Osteoblast (primary cell): ENCODE data around the gene CARD8. TPM values are rescaled to one million over a fixed set of nuclear protein-coding genes. Genes with fewer than 3 reads are reported as not detected.

Experiments
- DNase-seq: peaks from one replicate; pipeline ENCODE4 v3.0.0; 2011; ENCODE audit warnings: low spot score, mixed read lengths; ENCODE audit not compliant: insufficient read length; ENCODE audit errors: missing footprints
- H2AFZ ChIP-seq: 2 replicates; pipeline ENCODE4 v1.6.0; 2011; ENCODE audit warnings: mild to moderate bottlenecking, low read length
- H3K27ac ChIP-seq: 2 replicates; pipeline ENCODE4 v1.5.1; 2011; ENCODE audit warnings: mild to moderate bottlenecking, low read depth, low read length, moderate library complexity
- H3K27me3 ChIP-seq: 2 replicates; pipeline ENCODE4 v1.6.0; 2012; ENCODE audit warnings: mild to moderate bottlenecking, control low read depth, inconsistent platforms, low read length, moderate library complexity; ENCODE audit not compliant: insufficient read depth
- H3K36me3 ChIP-seq: 2 replicates; pipeline ENCODE4 v1.5.1; 2011; ENCODE audit warnings: mild to moderate bottlenecking, low read length, control low read depth, moderate library complexity; ENCODE audit not compliant: insufficient read depth
- H3K4me1 ChIP-seq: 2 replicates; pipeline ENCODE4 v1.5.1; 2011; ENCODE audit warnings: mild to moderate bottlenecking, low read length, control low read depth, moderate library complexity; ENCODE audit not compliant: insufficient read depth
- H3K4me2 ChIP-seq: 2 replicates; pipeline ENCODE4 v1.6.0; 2011; ENCODE audit warnings: mild to moderate bottlenecking, low read length; ENCODE audit not compliant: insufficient read depth
- H3K4me3 ChIP-seq: fragments of 200-600 bp; sonication (generic); 3 replicates; pipeline ENCODE4 v1.5.1; 2012; ENCODE audit warnings: mild to moderate bottlenecking, low read length, inconsistent platforms; ENCODE audit not compliant: insufficient read depth
- H3K79me2 ChIP-seq: 2 replicates; pipeline ENCODE4 v1.6.0; 2012; ENCODE audit warnings: mild to moderate bottlenecking, low read length, control low read depth, inconsistent platforms; ENCODE audit not compliant: insufficient read depth
- H3K9me3 ChIP-seq: 2 replicates; pipeline ENCODE4 v1.5.1; 2011; ENCODE audit warnings: low read depth, low read length, control low read depth
- H4K20me1 ChIP-seq: 2 replicates; pipeline ENCODE4 v1.6.0; 2012; ENCODE audit warnings: mild to moderate bottlenecking, low read length, control low read depth; ENCODE audit not compliant: insufficient read depth
- CTCF ChIP-seq: IDR thresholded peaks from 2 replicates; pipeline ENCODE4 v1.5.1; 2011; ENCODE audit warnings: mild to moderate bottlenecking, low read depth, low read length, moderate library complexity; ENCODE audit errors: extremely low read depth
- total RNA-seq: library from RNA; depleted of rRNA; stranded (reverse); fragments of >200 nt; gene quantifications from 2 replicates; pipeline ENCODE4 v1.2.3, GENCODE V29; 2012

The CARD8 gene
- total RNA-seq, 1 donor: 17.4 TPM

GRCh38 chr19:48194844-48195830 lies 60.6 kb downstream of the CARD8 start:
- Histone ChIP-seq H4K20me1 (no peaks in the 10 kb centered on the region), H3K27me3 (no peaks in the 10 kb centered on the region), H3K79me2 (no peaks in the 10 kb centered on the region), H3K9me3 (no peaks in the 10 kb centered on the region), H3K27ac (no peak overlapping the region), H3K4me3 (no peak overlapping the region), H3K4me2 (no peak overlapping the region), H3K36me3 (no peaks in the 10 kb centered on the region), H3K4me1 (no peaks in the 10 kb centered on the region), H2AFZ (no peak overlapping the region)
- no peak for DNase-seq
- TF ChIP-seq CTCF: no peak

- Histone ChIP-seq H3K36me3 (no peaks in the 10 kb centered on the region), H2AFZ (no peak overlapping the region), H3K9me3 (no peaks in the 10 kb centered on the region), H3K4me1 (no peaks in the 10 kb centered on the region), H3K27ac (no peak overlapping the region), H3K79me2 (no peaks in the 10 kb centered on the region), H3K4me2 (no peak overlapping the region), H3K27me3 (no peaks in the 10 kb centered on the region), H4K20me1 (no peaks in the 10 kb centered on the region), H3K4me3 (no peak overlapping the region)
- DNase-seq: peak; percentile 89
- peak; percentile 63 for TF ChIP-seq CTCF
These were observed 61.5 kb downstream of the CARD8 start for GRCh38 chr19:48194041-48194843.

DNA sequence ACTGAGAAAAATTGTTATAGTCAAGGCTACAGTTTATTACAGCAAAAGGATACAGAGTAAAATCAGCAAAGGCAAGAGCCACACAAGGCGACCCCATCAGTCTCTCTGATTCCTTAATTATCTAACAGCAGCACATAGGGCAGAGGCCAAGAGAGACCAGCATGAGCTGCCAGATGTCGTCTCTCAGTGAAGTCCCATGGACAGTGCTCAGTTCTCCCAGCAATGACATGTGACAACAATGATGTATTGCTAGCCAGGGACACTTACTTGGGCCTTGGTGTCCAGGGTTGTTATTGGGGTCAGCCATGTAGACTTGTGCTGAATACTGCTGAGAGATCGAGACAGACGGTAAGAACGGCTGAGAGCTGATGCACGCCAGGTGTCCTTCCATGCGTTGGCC lies 63.0 kb downstream of the CARD8 start:
- H3K9me3 ChIP-seq: no peaks in the 10 kb centered on the region
- H4K20me1 ChIP-seq: no peaks in the 10 kb centered on the region
- H3K79me2 ChIP-seq: no peaks in the 10 kb centered on the region
- no peak overlapping the region for H3K4me3 ChIP-seq
- H3K27me3 ChIP-seq: no peaks in the 10 kb centered on the region
- H3K27ac ChIP-seq: no peak overlapping the region
- no peak for DNase-seq
- no peak for TF ChIP-seq CTCF
- no peak overlapping the region for H2AFZ ChIP-seq
- H3K36me3 ChIP-seq: peaks cover 3% of the 10 kb centered on the region
- H3K4me1 ChIP-seq: no peaks in the 10 kb centered on the region
- H3K4me2 ChIP-seq: no peak overlapping the region

DNA sequence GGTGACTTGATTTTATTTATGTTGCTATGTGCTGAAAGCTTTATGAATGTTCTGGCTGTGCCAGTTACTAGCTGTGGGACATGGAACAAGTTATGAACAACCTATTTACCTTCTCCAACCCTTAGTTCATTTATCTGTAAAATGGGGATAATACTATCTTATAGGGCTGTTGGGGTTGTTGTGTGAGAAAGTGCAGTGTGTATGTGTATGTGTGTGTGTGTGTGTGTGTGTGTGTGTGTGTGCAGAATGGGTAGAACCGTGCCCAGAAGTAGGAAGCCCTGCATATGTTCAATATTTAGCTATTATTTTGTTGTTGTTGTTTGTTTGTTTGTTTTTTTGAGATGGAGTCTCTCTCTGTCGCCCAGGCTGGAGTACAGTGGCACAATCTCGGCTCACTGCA lies 64.8 kb downstream of the CARD8 start:
- no peaks in the 10 kb centered on the region for H4K20me1 ChIP-seq
- H3K36me3 ChIP-seq: peaks cover 3% of the 10 kb centered on the region

More for the DNA sequence above, 64.8 kb downstream of the CARD8 start:
- no peak for DNase-seq
- Histone ChIP-seq H3K4me2 (no peak overlapping the region), H3K9me3 (no peaks in the 10 kb centered on the region), H3K27ac (no peak overlapping the region), H3K27me3 (no peaks in the 10 kb centered on the region), H3K79me2 (no peaks in the 10 kb centered on the region), H3K4me3 (no peak overlapping the region), H2AFZ (no peak overlapping the region), H3K4me1 (no peaks in the 10 kb centered on the region)
- no peak for TF ChIP-seq CTCF
